ENCODE data around the gene RAD51B.

- TF ChIP-seq CTCF (IDR thresholded peaks at IDR 0.05): no peak
- no peak for TF ChIP-seq POLR2A (IDR thresholded peaks at IDR 0.05)
Measured at GRCh38 chr14:68239988-68240771, 420.6 kb downstream of the RAD51B start.

Data from thyroid gland (tissue), 4 donors.